Fibroblast of lung (primary cell): Measurements from ENCODE around the gene CFAP90. TPM values are rescaled to one million over a fixed set of nuclear protein-coding genes. Genes with fewer than 3 reads are reported as not detected.

ENCODE experiments used
- DNase-seq, 2 donors: peaks; one replicate each; pipeline versions ENCODE4 v3.0.0 to v3.0.0-alpha.2; 2010; ENCODE audit warnings: low read depth in 2 of 2
- H2AFZ ChIP-seq: 2 replicates; pipeline ENCODE4 v1.5.1; 2012; ENCODE audit warnings: low read length, control low read depth, inconsistent platforms
- H3K27ac ChIP-seq: 2 replicates; pipeline ENCODE4 v1.5.1; 2011; ENCODE audit warnings: low read length, control low read depth; ENCODE audit not compliant: insufficient read depth
- H3K27me3 ChIP-seq: 2 replicates; pipeline ENCODE4 v1.5.1; 2011; ENCODE audit warnings: mild to moderate bottlenecking, low read length; ENCODE audit not compliant: control insufficient read depth, insufficient read depth
- H3K36me3 ChIP-seq: 2 replicates; pipeline ENCODE4 v1.5.1; 2011; ENCODE audit warnings: low read length; ENCODE audit not compliant: control insufficient read depth, insufficient read depth
- H3K4me1 ChIP-seq: 2 replicates; pipeline ENCODE4 v1.5.1; 2011; ENCODE audit warnings: low read length; ENCODE audit not compliant: control insufficient read depth, insufficient read depth; ENCODE audit errors: extremely low read depth
- H3K4me2 ChIP-seq: 2 replicates; pipeline ENCODE4 v1.5.1; 2011; ENCODE audit warnings: low read length, control low read depth; ENCODE audit not compliant: insufficient read depth; ENCODE audit errors: extremely low read depth
- H3K4me3 ChIP-seq, 4 experiments: fragments of 200-600 bp in 1 of 4; sonication (generic) in 1 of 4; replicated peaks in 1 of 4; 2 replicates each; pipeline ENCODE4 v1.5.1; 2011 to 2016; ENCODE audit warnings: low read length in 4 of 4, low read depth in 3 of 4, mild to moderate bottlenecking in 3 of 4, control low read depth in 2 of 4, inconsistent platforms in 1 of 4, mixed read lengths in 1 of 4; ENCODE audit not compliant: insufficient read depth in 1 of 4; ENCODE audit errors: control extremely low read depth in 1 of 4
- H3K79me2 ChIP-seq: 2 replicates; pipeline ENCODE4 v1.5.1; 2012; ENCODE audit warnings: mild to moderate bottlenecking, low read length, inconsistent platforms; ENCODE audit not compliant: control insufficient read depth, insufficient read depth
- H3K9ac ChIP-seq: 2 replicates; pipeline ENCODE4 v1.5.1; 2011; ENCODE audit warnings: mild to moderate bottlenecking, low read length, control low read depth; ENCODE audit not compliant: insufficient read depth
- H3K9me3 ChIP-seq: 2 replicates; pipeline ENCODE4 v1.5.1; 2012; ENCODE audit warnings: low read depth, low read length; ENCODE audit not compliant: control insufficient read depth, insufficient read depth
- H4K20me1 ChIP-seq: 2 replicates; pipeline ENCODE4 v1.5.1; 2011; ENCODE audit warnings: low read length; ENCODE audit not compliant: control insufficient read depth, insufficient read depth; ENCODE audit errors: extremely low read depth
- CTCF ChIP-seq, 2 donors: IDR thresholded peaks in 1 of 2; conservative IDR thresholded peaks in 1 of 2; 1 replicate in 1 of 2; 2 replicates in 1 of 2; pipeline ENCODE4 v1.5.1; 2011 to 2012; ENCODE audit warnings: low read length in 2 of 2, control low read depth in 1 of 2, inconsistent platforms in 1 of 2, low read depth in 1 of 2, mild to moderate bottlenecking in 1 of 2
- EZH2 ChIP-seq: IDR thresholded peaks from 2 replicates; pipeline ENCODE4 v1.5.1; 2012; ENCODE audit warnings: low read length, control low read depth, mild to moderate bottlenecking; ENCODE audit errors: missing control alignments
- polyA plus RNA-seq, 2 donors: library from polyadenylated mRNA; depleted of rRNA in 1 of 2; stranded (reverse) in 1 of 2; unstranded in 1 of 2; fragments of >200 nt; gene quantifications; 2 replicates each; pipeline ENCODE4 v1.2.1, GENCODE V29; 2011 to 2012; ENCODE audit warnings: missing spikeins in 1 of 2
- total RNA-seq: library from RNA; depleted of rRNA; stranded (reverse); fragments of >200 nt; gene quantifications from 2 replicates; pipeline ENCODE4 v1.2.1, GENCODE V29; 2014

Gene CFAP90
- total and polyA plus RNA-seq, 2 donors (not counting 1 experiment from before 2014, with no cell fraction given) = not detected

- Histone ChIP-seq H3K27ac (no peak overlapping the region), H3K27me3 (peaks cover 23% of the 10 kb centered on the region), H3K9ac (no peak overlapping the region), H4K20me1 (no peaks in the 10 kb centered on the region), H3K36me3 (no peaks in the 10 kb centered on the region), H3K4me1 (no peaks in the 10 kb centered on the region), H2AFZ (no peak overlapping the region), H3K4me2 (no peak overlapping the region), H3K4me3 (no peak overlapping the region), H3K9me3 (no peaks in the 10 kb centered on the region), H3K79me2 (no peaks in the 10 kb centered on the region)
- no peak for DNase-seq
- TF ChIP-seq CTCF (conservative IDR thresholded peaks at IDR 0.05 in 1 of 2, IDR thresholded peaks at IDR 0.05 in 1 of 2; ENCODE audit: low read depth in 1 of 2, low read length in 2 of 2) (no peak), EZH2 (no peak)
Measured at GRCh38 chr5:7846327-7846726, 4.6 kb downstream of the CFAP90 start.

GRCh38 chr5:7845557-7845956, 5.4 kb downstream of the CFAP90 start:
- Histone ChIP-seq H4K20me1 (no peaks in the 10 kb centered on the region), H3K36me3 (no peaks in the 10 kb centered on the region), H3K4me2 (no peak overlapping the region), H3K9ac (no peak overlapping the region), H3K9me3 (no peaks in the 10 kb centered on the region), H3K4me1 (no peaks in the 10 kb centered on the region), H2AFZ (no peak overlapping the region), H3K27me3 (peaks cover 19% of the 10 kb centered on the region), H3K27ac (no peak overlapping the region), H3K79me2 (no peaks in the 10 kb centered on the region), H3K4me3 (no peak overlapping the region)
- no peak for DNase-seq
- TF ChIP-seq CTCF (conservative IDR thresholded peaks at IDR 0.05 in 1 of 2, IDR thresholded peaks at IDR 0.05 in 1 of 2; ENCODE audit: low read depth in 1 of 2, low read length in 2 of 2) = no peak
- no peak for TF ChIP-seq EZH2

- no peak overlapping the region for H3K9ac ChIP-seq
- no peak overlapping the region for H3K4me3 ChIP-seq
- no peaks in the 10 kb centered on the region for H4K20me1 ChIP-seq
- peaks cover 16% of the 10 kb centered on the region for H3K27me3 ChIP-seq
- no peak for DNase-seq
- H3K79me2 ChIP-seq = no peaks in the 10 kb centered on the region
- no peaks in the 10 kb centered on the region for H3K4me1 ChIP-seq
- no peak overlapping the region for H3K27ac ChIP-seq
- no peak overlapping the region for H2AFZ ChIP-seq
- no peak for TF ChIP-seq CTCF (conservative IDR thresholded peaks at IDR 0.05 in 1 of 2, IDR thresholded peaks at IDR 0.05 in 1 of 2; ENCODE audit: low read depth in 1 of 2, low read length in 2 of 2)
- no peak overlapping the region for H3K4me2 ChIP-seq
- H3K36me3 ChIP-seq = no peaks in the 10 kb centered on the region
- no peaks in the 10 kb centered on the region for H3K9me3 ChIP-seq
Measured at GRCh38 chr5:7844901-7845300, 6.0 kb downstream of the CFAP90 start.
